GM12873 (cell line): ENCODE data around the gene SPCS1.

Source experiments
- CTCF ChIP-seq: IDR thresholded peaks from 2 replicates; pipeline ENCODE4 v1.5.1; 2012; ENCODE audit warnings: low read depth, mild to moderate bottlenecking, moderate library complexity, low read length, control low read depth; ENCODE audit not compliant: insufficient read depth; ENCODE audit errors: missing control alignments

SPCS1 gene

GRCh38 chr3:52695798-52696671 is 9.9 kb upstream of the SPCS1 start:
- TF ChIP-seq CTCF: no peak

DNA sequence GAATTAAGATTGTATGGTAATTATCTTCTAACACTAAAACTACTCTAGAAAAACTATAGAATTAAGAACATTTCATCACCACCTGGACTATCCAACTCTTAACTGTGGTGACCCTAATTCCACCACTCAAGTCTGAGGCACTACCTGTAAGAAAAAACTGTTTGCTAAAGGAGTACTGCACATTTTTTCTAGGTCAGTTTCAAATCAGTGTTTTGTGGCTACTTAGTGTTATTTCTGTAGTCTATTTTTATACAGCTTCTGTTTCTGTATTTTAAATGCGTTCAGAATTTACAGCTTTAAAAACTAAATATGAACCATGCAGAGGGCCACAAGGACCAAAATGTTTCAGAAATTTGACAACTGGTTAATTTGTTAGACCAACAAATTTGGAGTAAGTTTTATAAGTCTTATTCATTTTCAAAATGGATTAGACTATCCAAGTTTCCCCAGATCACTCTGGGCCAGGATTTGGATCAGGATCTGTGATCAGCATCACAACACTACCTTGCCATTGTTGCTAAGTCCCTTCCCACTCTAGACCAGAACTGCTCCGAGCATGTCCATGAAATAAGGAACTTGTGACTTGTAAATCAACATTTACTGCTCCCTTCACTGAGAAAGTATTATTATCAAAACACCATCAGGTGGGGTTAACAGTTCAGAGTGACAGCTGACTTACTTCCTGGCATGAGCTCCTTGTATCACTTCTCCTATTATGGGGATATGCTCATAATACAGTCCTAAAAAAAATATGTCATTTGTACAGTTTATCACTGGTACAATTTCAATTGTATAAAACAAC is 8.9 kb upstream of the SPCS1 start:
- TF ChIP-seq CTCF: no peak

- no peak for TF ChIP-seq CTCF
Measured at GRCh38 chr3:52697632-52697965, 8.3 kb upstream of the SPCS1 start.

DNA sequence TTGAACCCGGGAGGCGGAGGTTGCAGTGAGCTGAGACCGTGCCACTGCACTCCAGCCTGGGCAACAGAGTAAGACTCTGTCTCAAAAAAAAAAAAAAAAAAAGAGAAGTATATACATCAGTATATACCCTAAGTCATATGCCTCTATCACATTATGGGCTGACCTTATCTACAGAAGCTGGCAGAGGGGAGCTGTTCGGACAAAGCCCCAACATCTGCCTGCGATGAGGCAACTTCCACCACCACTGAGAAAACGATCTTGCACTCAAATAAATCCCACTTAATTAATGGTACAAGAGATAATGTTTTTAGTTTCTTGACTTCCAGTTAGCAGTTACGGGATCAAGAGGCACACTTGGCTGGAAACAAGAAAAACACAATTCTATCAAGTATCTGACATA is 2.6 kb upstream of the SPCS1 start:
- no peak for TF ChIP-seq CTCF

DNA sequence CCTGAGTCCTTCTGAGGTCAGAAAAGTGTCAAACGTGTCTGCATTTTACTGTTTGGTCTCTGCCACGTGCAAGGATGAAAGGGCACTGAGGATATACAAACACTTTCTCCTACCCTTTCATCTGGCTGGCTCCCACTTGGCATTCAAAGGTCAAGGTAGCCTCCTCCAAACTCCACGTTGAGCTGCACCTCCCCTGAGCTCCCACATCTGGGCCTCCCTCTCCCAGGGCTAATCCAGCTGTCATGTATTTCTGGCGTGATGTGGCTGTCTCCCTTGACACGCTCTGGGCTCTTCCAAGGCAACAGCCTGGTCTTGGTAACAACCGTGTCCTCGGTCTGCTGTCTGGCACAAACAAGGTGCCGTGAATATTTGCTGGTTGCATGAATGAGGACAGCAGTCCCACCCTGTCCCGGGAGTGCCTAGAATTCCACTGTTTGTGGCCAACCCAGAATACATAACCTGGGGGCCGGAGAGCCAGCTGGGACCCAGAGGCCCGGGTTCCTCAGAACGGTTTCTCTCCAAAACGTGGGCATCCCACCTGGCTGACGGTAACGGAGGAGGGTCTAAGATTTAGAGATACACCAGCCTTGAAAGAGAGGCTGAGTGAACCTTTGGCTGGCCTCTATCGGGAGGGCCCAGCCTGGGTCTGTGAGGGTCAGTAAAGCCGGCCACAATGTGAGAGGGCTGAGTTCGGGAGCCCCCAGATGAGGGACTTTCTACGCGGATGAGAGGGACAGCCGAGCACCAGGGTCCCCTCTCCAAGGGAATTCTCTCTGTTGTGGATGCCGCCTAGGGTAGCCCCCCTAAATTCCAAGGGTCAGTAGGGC is 1.1 kb upstream of the SPCS1 start:
- TF ChIP-seq CTCF: no peak

DNA sequence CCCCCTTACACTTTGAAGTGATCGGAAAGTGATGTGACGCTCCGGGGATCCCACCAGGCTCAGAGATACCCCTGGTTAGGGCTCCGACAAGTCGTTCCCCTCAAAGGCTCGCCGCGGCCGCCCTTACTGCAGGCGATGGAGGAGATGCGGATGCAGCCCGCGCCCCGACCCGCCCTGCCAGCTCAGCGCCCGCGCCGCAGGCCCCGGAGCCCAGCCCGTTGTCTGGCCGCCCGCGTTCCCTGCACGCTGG is 543 bp upstream of the SPCS1 start:
- no peak for TF ChIP-seq CTCF

DNA sequence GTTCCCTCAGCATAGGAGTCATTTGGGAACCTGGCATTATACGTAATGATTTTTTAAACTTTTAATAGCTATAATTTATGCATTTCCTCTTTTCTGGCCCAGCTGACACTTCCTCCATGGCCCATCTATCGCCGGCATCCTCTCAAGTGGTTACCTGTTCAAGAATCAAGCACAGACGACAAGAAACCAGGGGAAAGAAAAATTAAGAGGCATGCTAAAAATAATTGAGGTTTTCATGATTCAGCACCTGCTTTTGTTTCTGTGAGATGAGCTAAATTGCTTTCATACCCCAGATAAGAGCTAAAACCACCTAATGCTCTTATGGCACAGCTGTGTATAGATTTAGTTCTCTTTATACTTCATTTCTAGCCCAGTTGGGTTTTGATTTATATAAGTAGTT is 1.7 kb downstream of the SPCS1 start:
- no peak for TF ChIP-seq CTCF
